Vagina (tissue), 2 donors: Measurements from ENCODE around the gene TIGD2.

ENCODE experiments used
- POLR2A ChIP-seq, 2 donors: fragments of 450-650 bp; IDR thresholded peaks; one replicate each; pipeline ENCODE4 v1.6.1; 2017; ENCODE audit warnings: antibody characterized with exemption in 2 of 2, mild to moderate bottlenecking in 2 of 2, moderate library complexity in 2 of 2
- TF ChIP-seq, protein P1 (sequence below), 3 experiments: fragments of 450-650 bp in 2 of 3; fragments of 200-600 bp in 1 of 3; sonication (generic) in 1 of 3; IDR thresholded peaks; one replicate each; pipeline ENCODE4 v1.5.1; 2017 to 2019; ENCODE audit warnings: antibody characterized with exemption in 3 of 3, mild to moderate bottlenecking in 2 of 3, moderate library complexity in 2 of 3

DNA sequence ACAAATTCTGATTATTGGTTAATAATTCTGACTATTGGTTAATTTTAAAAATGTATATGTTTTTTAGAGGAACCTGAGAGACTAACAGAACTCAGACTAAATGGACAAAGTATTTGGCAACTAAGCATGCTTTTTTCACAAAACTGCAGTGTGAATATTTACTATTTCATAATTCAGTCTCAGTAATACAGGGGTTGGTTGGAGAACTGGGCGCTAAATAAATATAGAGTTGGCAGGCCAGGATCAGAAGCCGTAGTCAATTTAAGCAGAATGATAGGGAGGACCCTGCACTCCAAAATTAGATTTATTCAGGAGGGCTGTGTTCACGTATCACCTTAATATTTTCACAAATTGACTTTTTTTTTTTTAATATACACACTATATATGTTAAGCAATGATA lies 5.8 kb downstream of the TIGD2 start:
- TF ChIP-seq POLR2A (IDR thresholded peaks at IDR 0.05): no peak
- TF ChIP-seq, protein P1, sequence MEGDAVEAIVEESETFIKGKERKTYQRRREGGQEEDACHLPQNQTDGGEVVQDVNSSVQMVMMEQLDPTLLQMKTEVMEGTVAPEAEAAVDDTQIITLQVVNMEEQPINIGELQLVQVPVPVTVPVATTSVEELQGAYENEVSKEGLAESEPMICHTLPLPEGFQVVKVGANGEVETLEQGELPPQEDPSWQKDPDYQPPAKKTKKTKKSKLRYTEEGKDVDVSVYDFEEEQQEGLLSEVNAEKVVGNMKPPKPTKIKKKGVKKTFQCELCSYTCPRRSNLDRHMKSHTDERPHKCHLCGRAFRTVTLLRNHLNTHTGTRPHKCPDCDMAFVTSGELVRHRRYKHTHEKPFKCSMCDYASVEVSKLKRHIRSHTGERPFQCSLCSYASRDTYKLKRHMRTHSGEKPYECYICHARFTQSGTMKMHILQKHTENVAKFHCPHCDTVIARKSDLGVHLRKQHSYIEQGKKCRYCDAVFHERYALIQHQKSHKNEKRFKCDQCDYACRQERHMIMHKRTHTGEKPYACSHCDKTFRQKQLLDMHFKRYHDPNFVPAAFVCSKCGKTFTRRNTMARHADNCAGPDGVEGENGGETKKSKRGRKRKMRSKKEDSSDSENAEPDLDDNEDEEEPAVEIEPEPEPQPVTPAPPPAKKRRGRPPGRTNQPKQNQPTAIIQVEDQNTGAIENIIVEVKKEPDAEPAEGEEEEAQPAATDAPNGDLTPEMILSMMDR (IDR thresholded peaks at IDR 0.05): no peak
